HG03064 (cell line): ENCODE measurements around the gene THAP12.

Experiments
- ATAC-seq: cut with Tn5 transposase; IDR thresholded peaks from one replicate; pipeline ENCODE4 v1.9.1; 2021; ENCODE audit warnings: low read depth; ENCODE audit not compliant: unreplicated experiment

THAP12 gene

DNA sequence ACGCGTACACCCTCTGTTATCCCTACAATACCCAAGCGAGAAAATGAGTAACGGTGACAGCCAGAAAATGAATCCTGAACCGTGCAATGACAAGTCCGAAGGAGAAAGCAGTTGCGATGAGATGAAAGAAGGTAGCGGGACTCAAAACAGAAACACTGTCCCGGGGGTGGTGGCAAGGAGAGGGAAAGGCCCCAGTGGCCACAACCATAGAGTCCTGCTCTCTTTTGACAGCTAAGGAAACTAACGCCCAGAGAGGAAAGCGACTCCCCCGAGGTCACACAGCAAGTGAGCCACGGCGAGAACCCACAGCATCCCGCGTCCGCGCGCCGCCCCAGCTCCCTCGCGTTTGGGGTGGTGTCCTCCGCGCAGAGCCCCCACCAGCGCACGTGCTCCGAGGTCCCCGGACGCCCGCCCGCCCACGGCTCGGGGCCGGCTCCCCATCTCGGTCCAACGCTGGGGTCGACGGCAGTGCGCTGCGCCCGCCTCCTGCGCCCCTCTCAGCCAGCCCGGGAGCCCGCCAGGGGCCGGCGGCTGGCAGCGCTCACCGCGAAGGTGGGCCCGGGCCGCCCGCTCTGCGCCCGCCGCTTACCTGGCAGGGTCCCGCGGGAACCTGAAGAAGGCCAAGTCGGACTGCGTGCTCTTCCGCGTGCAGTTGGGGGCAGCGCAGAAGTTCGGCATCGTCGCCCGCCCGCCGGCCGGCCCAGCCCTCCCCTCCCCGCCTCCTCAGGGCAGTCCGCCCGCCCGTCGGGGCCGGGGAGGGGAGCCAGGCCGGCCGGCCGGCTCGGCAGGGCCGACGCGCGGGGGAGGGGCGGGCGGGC is 564 bp downstream of the THAP12 start:
- peak; percentile 26 for ATAC-seq

DNA sequence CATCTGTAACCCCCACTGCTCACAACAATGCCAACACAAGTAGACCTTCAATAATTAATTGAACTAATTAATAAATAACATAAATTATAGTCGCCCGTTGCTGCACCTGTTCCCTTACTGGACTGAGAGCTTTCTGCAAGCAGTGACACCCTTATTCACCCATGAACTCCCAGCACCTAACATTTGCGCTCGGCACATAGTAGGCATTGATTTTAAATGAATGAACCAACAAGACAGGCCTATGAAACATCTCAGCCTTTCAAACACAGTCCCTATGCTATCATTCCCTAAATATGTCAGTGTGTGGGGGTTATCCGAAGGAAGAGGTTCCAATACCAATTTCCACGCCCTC is 1.1 kb downstream of the THAP12 start:
- ATAC-seq: no peak

DNA sequence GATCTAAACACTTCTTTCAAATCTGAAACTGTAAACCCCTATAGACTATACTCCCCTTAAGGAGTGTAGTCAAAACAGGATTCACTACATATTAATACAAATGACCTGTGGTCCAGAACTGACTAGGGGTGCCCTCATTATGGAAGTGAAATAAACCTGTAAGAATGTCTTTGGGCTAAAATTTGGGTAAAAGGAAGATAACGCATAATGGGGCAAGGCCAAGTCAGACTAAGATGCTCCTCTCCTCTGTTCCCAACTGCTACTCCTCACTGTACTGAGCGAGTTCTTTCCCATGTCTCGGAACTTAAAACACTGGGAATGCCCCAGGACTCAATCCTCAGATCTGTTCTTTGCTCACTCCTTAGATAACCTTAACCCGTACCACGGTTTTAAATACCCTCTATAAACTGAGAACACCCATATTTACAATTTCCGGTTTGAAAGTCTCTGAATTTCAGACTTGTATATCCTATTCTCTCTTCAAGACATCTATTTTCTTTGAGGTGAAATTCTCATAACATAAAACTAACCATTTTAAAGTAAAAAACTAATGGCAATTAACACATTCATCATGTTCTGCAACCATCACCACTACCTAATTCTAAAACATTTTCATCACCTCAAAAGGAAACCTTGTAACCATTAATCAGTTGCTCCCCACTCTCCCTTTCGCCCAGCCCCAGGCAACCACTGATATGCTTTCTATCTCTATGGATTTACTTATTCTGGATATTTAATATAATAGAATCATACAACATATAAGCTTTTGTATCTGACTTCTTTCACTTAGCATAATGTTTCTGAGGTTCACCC is 4.0 kb downstream of the THAP12 start:
- no peak for ATAC-seq

DNA sequence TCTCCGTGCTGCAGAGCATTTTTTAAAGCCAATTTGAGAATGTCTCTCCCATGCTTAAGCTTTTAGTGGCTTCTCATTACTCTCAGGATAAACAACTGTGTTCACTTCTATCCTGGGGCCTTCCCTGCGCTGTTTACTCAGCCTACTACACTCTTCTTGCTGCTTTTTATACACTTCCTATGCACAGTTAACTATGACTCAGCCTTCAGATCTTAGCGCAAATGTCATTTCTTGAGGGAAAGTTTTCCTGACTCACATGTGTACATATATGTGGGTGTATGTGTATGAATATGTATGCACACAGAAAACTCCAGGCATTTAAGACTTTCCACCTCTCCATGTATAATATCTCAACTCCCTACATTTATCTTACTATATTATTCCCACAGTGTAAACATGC is 9.8 kb downstream of the THAP12 start:
- no peak for ATAC-seq

DNA sequence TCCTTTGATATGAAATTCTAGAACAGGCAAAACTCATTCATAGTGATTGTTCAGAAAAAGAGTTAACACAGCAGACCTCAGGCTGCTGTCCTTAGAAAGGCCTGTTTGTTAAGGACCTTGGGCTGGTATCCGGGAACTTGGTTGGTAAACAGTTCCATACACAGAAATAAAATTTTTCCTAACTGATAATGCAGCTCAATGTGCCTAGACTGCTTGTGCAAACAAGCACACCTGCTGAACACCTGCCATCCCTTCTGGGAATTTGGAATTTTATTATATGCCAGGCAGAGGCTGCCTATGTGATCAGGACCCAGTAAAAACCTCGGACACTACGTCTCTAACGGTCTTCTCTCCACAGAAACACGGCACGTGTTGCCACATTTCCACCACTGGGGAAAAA is 11.5 kb downstream of the THAP12 start:
- no peak for ATAC-seq

DNA sequence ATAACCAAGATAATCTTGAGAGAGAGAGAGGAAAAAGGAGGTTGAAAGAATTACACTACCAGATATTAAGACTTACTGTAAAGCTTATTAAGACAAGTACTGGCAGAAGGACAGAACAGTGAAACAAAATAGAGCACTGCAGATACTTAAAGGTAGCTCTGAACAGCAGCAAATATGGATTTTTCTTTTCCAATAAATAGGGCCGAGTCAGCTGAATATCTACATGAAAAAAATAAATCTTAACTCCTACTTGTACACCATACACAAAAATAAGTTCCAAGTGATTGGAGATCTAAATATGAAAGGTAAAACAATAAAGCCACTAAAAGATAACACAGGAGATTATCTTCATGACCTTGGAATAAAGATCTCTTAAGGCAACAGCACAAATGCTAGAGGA is 12.4 kb downstream of the THAP12 start:
- no peak for ATAC-seq

DNA sequence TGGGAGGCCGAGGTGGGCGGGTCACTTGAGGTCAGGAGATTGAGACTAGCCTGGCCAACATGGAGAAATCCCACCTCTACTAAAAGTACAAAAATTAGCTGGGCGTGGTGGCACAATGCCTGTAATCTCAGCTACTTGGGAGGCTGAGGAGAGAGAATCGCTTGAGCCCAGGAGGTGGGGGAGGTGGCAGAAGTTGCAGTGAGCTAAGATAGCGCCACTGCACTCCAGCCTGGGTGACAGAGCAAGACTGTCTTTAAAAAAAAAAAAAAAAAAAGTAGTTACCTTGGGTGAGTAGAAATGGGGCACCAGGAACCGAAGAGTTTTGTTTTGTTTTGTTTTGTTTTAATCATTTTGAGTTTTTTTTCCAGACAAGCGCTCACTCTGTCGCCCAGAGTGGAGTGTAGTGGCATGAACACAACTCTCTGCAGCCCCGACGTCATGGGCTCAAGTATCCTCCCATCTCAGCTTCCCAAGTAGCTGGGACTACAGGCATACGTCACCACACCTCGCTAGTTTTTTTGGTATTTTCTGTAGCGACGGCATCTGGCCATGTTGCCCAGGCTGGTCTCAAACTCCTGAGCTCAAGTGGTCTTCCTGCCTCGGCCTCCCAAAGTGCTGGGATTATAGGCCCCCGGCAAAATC is 15.8 kb downstream of the THAP12 start:
- ATAC-seq: no peak

DNA sequence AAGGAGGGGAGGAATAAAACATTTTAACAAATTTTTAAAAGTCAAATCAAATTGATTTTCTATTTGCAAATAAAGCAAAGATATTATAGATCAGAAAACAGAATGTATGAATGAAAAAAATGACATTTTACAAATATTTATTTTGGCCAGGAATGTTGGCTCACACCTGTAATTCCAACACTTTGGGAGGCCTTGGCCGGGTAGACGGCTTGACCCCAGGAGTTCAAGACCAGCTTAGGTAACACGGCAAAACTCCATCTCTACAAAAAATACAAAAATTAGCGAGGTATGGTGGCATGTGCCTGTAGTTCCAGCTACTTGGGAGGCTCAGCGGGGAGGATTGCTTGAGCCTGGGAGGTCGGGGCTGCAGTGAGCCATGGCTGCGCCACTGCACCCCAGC is 18.2 kb downstream of the THAP12 start:
- no peak for ATAC-seq

DNA sequence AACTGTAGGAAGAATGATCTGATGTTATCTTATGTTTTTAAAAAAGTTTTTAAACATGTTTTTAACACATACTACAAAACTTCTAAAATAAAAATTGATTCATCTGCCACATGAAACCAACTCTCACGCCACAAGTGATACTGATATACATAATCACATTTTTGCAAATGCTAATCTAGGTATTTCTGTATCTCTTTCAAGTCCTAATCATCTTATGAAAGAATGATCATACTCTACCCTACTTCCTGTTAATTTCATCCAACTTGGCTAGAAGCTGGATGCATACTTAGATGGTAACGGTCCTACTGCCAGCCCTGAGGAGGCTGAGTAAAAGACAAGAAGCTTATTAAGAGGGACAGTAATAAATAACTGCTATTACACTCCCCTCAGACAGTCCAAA is 19.2 kb downstream of the THAP12 start:
- ATAC-seq: no peak

DNA sequence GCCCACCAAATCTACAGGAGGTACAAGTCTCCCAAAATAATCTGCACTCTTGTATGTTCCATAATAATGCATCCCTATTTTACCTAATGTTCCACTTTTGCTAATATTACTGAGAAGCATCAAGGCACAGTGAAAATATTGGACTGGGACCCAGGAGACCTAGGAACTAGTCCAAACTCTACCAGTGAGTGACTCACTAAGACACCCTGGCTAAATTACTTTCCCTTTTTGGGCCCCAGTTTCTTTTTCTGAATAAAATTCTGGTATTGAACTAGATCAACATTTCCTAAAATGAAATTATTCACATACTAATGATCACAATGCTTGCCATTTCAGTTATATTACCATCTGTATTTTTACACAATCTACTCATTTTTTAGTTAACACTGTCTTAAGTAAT is 19.6 kb downstream of the THAP12 start:
- ATAC-seq: no peak

DNA sequence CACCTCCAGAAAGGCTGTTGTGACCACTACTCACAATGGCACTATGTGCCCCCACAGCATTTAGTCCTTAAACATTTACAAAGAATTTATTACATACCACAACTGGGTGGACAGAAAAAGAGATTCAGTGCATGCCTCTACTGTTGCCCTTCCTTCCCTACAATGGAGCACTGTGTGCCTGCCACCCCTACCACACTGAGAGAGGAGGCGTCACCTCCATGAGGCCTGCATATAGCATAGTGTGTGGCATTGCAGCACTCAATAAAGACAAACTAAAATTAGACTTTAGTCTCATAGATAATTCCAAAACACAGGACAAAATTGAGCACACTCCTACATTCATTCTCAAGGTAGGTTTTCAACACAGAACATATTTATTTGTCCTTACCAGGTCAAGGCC is 25.8 kb downstream of the THAP12 start:
- no peak for ATAC-seq

DNA sequence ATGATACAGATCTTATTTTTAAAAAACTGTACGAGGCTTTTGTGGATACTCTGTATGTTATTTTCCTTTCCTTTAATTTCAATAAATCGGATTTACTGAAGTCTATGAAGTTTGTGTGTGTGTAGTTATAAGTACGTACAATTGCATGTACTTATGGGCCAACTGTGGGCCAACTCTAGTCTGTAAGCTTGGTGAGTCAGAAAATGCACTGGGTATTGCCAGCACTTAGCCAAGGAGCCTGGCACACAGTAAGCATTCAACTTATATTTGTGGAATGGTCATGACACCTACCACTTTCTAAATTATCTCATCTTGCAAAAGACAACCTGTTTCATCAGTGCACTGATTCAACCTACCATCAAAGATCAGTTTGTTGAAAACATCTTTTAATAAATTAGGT is 32.6 kb downstream of the THAP12 start:
- ATAC-seq: no peak

DNA sequence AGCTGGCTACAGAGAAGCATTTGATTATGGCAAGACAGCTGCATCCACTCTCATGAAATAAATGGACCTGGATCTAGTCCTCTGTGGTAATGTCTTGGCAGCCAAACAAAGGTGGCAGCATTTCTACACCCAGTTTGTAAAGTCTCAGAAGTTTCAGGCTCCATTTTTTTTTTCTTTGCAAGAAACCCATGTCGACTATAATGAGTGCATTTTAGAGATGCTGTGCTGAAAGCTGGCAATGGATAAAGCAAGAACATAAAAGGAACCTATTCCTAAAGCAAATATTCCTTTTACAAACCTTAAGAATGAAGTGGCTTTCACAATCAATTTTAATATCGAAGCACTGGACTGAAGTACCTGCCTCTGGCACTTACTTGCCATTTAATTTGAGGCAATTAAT is 33.5 kb downstream of the THAP12 start:
- ATAC-seq: no peak

DNA sequence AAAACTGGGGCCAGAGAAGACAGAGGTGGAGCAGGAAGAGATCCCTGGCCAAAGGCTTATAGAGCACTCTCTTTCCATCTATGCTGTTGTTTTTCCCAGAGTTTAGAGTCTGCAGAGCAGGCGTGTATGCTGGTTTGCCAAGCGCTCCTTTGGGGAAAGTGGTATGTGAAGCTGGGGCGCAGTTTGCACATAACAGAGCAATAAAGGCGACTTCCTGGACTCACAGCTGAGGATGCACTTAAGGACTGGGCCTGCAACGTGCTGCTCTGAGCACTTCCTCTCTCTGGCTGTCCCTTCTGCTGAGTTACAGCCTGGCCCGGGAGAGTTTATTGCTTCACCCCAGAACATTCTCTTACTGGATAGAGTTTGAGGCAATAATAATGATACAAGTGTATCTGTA is 41.7 kb downstream of the THAP12 start:
- no peak for ATAC-seq

DNA sequence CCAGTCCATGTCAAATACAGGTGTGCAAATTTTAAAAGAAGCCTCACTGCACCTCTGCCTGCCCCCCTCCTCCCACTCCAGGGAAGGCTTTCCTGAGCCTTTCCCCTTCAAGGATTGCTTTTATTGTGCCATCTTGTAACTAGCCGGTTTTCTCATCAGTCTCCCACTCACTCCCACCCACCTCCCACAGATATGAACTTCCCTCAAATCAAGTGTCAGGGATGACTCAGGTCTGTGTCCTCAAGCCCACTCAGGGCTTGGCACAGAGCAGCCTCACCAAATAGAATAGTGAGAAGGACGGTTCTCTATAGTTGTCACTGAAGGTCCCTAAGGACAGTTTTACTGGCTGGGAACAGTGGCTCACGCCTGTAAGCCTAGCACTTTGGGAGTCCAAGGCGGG is 43.0 kb downstream of the THAP12 start:
- ATAC-seq: no peak

DNA sequence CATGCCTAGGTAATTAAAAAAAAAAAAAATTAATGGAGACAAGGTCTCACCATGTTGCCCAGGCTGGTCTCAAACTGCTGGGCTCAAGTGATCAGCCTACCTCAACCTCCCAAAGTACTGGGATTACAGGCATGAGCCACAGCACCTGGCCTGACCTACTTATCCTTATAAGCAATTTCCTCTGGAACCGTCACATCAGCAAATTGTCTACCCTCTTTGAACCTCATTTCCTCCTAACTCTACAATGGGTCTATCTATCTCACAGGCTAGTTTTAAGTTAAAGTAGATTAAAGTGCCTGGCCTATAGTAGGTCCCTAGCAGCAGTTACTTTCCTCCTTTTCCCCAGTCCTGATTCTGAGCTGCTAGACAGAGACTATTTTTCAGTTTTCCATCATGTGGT is 43.5 kb downstream of the THAP12 start:
- no peak for ATAC-seq

DNA sequence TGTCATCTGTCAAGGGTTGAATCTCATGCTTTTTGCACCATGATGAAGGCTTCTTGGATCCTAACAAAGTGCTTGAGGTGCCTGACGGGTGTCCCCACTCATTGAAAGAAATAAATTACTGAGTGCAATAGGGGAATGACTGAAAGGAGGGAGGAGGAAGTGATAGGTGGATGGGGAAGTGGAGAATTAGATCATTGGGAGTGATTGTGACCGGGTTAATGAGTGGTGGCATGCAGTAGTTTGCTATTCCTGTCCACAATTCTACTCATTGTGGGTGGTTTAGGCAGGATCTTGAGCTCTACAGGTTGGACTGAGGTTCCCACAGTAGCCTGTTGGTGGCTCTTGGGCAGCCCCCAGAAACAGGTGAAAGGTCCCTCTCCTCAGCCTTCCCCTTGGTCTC is 44.3 kb downstream of the THAP12 start:
- ATAC-seq: no peak

DNA sequence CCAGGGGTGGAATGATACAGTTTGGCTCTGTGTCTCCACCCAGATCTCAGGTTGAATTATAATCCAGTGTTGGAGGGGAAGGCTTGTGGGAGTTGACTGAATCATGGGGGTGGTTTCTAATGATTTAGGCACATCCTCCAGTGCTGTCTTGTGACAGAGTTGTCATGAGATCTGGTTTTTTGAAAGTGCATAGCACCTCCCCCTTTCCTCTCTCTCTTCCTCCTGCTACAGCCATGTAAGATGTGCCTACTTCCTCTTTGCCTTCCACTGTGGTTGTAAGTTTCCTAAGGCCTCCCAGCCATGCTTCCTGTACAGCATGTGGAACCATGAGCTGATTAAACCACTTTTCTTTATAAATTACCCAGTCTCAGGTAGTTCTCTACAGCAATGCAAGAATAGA is 45.1 kb downstream of the THAP12 start:
- no peak for ATAC-seq

DNA sequence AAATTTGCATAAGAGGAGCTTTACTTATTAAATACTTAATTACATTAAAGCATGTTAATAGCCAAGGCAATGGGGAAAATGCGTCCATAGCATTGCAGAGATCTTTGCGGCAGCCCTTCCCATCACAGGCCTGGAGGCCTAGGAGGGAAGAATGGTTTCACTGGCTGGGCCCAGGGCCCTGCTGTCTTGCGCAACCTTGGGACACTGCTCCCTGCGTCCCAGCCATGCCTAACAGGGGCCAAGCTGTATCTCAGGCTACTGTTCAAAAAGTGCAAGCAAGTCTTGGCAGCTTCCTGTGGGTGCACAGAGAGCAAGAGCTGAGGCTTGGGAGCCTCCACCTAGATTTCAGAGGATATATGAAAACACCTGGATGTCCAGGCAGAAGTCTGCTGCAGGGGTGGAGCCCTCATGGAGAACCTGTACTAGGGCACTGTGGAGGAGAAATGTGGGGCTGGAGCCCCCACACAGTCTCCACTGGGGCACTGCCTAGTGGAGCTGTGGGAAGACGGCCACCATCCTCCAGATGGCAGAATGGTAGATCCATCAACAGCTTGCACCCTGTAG is 46.0 kb downstream of the THAP12 start:
- ATAC-seq: no peak

DNA sequence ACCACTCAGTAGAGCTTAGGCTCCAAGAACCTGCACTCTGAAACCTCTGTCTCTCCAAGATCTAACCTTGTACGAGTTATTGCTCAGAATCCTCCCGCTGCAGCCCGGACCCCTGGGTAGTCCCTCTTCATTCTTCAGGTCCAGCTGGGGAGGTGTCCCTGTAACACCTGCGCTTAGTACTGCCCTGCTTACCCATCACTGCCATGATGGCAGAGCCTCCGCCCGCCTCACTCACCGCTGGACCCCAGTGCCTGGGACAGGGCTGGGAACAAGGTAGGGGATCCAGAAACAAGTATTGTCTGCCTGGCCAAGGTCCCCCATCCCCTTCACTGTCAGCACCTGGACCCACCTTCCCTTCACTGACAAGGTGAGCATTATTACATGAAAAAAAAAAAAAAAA is 50.3 kb downstream of the THAP12 start:
- ATAC-seq: no peak

DNA sequence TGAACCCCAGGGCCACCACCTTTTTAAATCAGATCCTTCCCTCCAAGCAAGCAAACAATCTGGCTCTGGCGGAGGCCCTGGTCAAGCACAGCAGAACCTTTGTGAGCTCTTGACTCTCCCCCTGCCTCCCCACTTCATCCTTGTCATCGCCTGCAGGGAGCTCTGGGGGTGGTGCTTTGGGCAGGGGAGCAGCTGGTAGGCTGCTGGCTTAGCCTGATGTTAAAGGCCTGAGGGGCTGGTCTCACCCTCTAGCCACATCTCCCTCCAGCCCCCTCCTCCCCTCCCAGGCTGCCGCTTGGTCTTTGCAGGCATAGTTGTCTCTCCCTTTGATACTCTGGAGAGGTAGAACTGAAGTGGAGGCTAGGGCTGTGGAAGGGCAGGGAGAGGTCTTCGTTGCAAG is 50.9 kb downstream of the THAP12 start:
- ATAC-seq: no peak
